Adrenal gland (tissue), 19 donors: ENCODE results near the gene CEP41. TPM values are rescaled to one million over a fixed set of nuclear protein-coding genes. Genes with fewer than 3 reads are reported as not detected.

Experiments used
- DNase-seq, 7 donors: peaks; one replicate each; pipeline ENCODE4 v3.0.0-alpha.2; 2019 to 2020
- H3K27ac ChIP-seq, 5 donors: fragments of 200-600 bp; sonication (generic) in 4 of 5; 1 replicate in 3 of 5; 2 replicates in 2 of 5; pipeline versions ENCODE4 v1.5.1 to v1.8.0; 2016 to 2020; ENCODE audit warnings: mild to moderate bottlenecking in 1 of 5
- H3K27me3 ChIP-seq: fragments of 200-600 bp; 2 replicates; pipeline ENCODE4 v1.8.0; 2021
- H3K36me3 ChIP-seq, 2 donors: fragments of 200-600 bp; replicated peaks in 1 of 2; 1 replicate in 1 of 2; 2 replicates in 1 of 2; pipeline versions ENCODE4 v1.5.1 to v1.8.0; 2018 to 2022
- H3K4me1 ChIP-seq, 2 donors: fragments of 200-600 bp; replicated peaks in 1 of 2; 1 replicate in 1 of 2; 2 replicates in 1 of 2; pipeline versions ENCODE4 v1.5.1 to v1.8.0; 2018 to 2021
- H3K4me3 ChIP-seq, 4 donors: fragments of 200-600 bp; sonication (generic) in 3 of 4; one replicate each; pipeline ENCODE4 v1.5.1; 2016 to 2018
- H3K9me3 ChIP-seq, 3 donors: fragments of 200-600 bp; sonication (generic) in 1 of 3; replicated peaks in 1 of 3; 1 replicate in 2 of 3; 2 replicates in 1 of 3; pipeline versions ENCODE4 v1.5.1 to v1.8.0; 2016 to 2021
- CTCF ChIP-seq, 6 experiments: fragments of 450-650 bp in 4 of 6; fragments of 200-600 bp in 2 of 6; sonication (generic) in 1 of 6; IDR thresholded peaks; 1 replicate in 5 of 6; 2 replicates in 1 of 6; pipeline versions ENCODE4 v1.5.1 to v1.8.0; 2016 to 2021; ENCODE audit warnings: antibody characterized with exemption in 6 of 6, mild to moderate bottlenecking in 2 of 6, moderate library complexity in 1 of 6
- POLR2A ChIP-seq, 2 donors: fragments of 450-650 bp; IDR thresholded peaks; one replicate each; pipeline ENCODE4 v1.6.1; 2017; ENCODE audit warnings: antibody characterized with exemption in 2 of 2, mild to moderate bottlenecking in 2 of 2, moderate library complexity in 1 of 2
- WGBS, 4 donors: extraction: QIAGEN DNeasy Blood & Tissue Kit in 2 of 4; methylation state at CpG; one replicate each; pipeline versions ENCODE4 v1.1.5 to v1.1.7; 2013 to 2017; 5-methylcytosine and 5-hydroxymethylcytosine counted together
- intact Hi-C, 2 donors: fragments of 100-400 bp; cut with DNase I; formaldehyde crosslinking; loops; one replicate each; pipeline versions ENCODE4 v1.14.1 to v1.15.0; 2022 to 2023
- long read RNA-seq, 10 donors: library from polyadenylated mRNA in 3 of 10; unstranded in 2 of 10; stranded (forward) in 1 of 10; transcript quantifications; one replicate each; pipeline ENCODE4 v2.0.0 and lab custom pipeline, GENCODE V29; 2021 to 2026
- polyA plus RNA-seq, 3 donors: library from polyadenylated mRNA; stranded (reverse); fragments of 200-250 nt in 2 of 3; fragments of 350-450 nt in 1 of 3; fragmentation: Illumina TruSeq in 1 of 3; extraction: RNeasy Lipid Tissue Mini Kit (QIAGEN cat#74804) in 1 of 3; gene quantifications; one replicate each; pipeline ENCODE4 v1.2.3, GENCODE V29; 2013 to 2014
- total RNA-seq, 9 donors: library from RNA; depleted of rRNA in 4 of 9; stranded (reverse); fragments of >200 nt in 4 of 9; fragments of 120-200 nt in 1 of 9; fragmentation: NEBNext Ultra II Directional in 1 of 9; extraction: Animal tissue kit (Norgen Biotek cat#: 25700) in 1 of 9; gene quantifications; one replicate each; pipeline versions ENCODE4 v1.1.0 to v1.2.4, GENCODE V29; 2013 to 2023
- donor health status: healthy with polysubstance abuse.
- donor health status: Bipolar disorder and iron deficiency.
- donor health status: DM: yes; HTN: yes; CAD: no.
- donor health status: DM: no; HTN: no; CAD: no.
- donor health status: DM: no; HTN: no; CAD: no.
- donor health status: DM: yes; HTN: yes; CAD: no.

CEP41 gene
- total RNA-seq (10 to 100 TPM; 10.2 to 21.4 (median 16.7) TPM), polyA plus RNA-seq (10 to 100 TPM in 1 of 3 donors, 1 to 10 TPM in 2; 3.9 to 22.9 (median 4.4) TPM)
- long read RNA-seq, donor 1, full-length matches to known transcripts = 4 of 4 reads
- long read RNA-seq, donor 1, partial matches to known transcripts = 0 of 4 reads
- long read RNA-seq, donor 1, other reads (novel, unspliced or antisense) = 0 of 4 reads
- long read RNA-seq, donor 2, full-length matches to known transcripts = 2 of 2 reads
- long read RNA-seq, donor 2, partial matches to known transcripts = 0 of 2 reads
- long read RNA-seq, donor 2, other reads (novel, unspliced or antisense) = 0 of 2 reads
- long read RNA-seq, donor 3, partial matches to known transcripts = 0 of 2 reads
- long read RNA-seq, donor 3, other reads (novel, unspliced or antisense) = 0 of 2 reads
- long read RNA-seq, donor 4, full-length matches to known transcripts = 5 of 8 reads
- long read RNA-seq, donor 4, partial matches to known transcripts = 1 of 8 reads
- long read RNA-seq, donor 4, other reads (novel, unspliced or antisense) = 2 of 8 reads
- long read RNA-seq, donor 5, full-length matches to known transcripts = 19 of 23 reads
- long read RNA-seq, donor 5, partial matches to known transcripts = 1 of 23 reads
- long read RNA-seq, donor 5, other reads (novel, unspliced or antisense) = 3 of 23 reads
- long read RNA-seq, donor 6, full-length matches to known transcripts = 2 of 4 reads
- long read RNA-seq, donor 6, partial matches to known transcripts = 2 of 4 reads
- long read RNA-seq, donor 6, other reads (novel, unspliced or antisense) = 0 of 4 reads
- long read RNA-seq, donor 7, full-length matches to known transcripts = 1 of 45 reads
- long read RNA-seq, donor 7, partial matches to known transcripts = 8 of 45 reads
- long read RNA-seq, donor 7, other reads (novel, unspliced or antisense) = 36 of 45 reads
- long read RNA-seq, donor 8, full-length matches to known transcripts = 12 of 17 reads
- long read RNA-seq, donor 8, partial matches to known transcripts = 5 of 17 reads
- long read RNA-seq, donor 8, other reads (novel, unspliced or antisense) = 0 of 17 reads
- long read RNA-seq, donor 9, full-length matches to known transcripts = 3 of 3 reads
- long read RNA-seq, donor 9, partial matches to known transcripts = 0 of 3 reads
- long read RNA-seq, donor 9, other reads (novel, unspliced or antisense) = 0 of 3 reads
- long read RNA-seq, donor 10, full-length matches to known transcripts = 4 of 4 reads
- long read RNA-seq, donor 10, partial matches to known transcripts = 0 of 4 reads
- long read RNA-seq, donor 10, other reads (novel, unspliced or antisense) = 0 of 4 reads

- Histone ChIP-seq H3K4me1 (peaks cover 6 to 20% of the 10 kb centered on the region in 2 donors), H3K27me3 (no peaks in the 10 kb centered on the region), H3K27ac (peak within 1 kb of the TSS; percentile 76 to 93 (median 85)), H3K9me3 (no peaks in the 10 kb centered on the region), H3K36me3 (no peaks in the 10 kb centered on the region), H3K4me3 (peak within 1 kb of the TSS; percentile 45 to 82 (median 64))
- DNase-seq = peak; percentile 98 to 99 (median 99)
- WGBS, 4 donors = 2 to 8% (median 4%) methylated on average over 16 to 61 of the region's 61 CpGs
- intact Hi-C loops = no loop called here
- TF ChIP-seq CTCF (IDR thresholded peaks at IDR 0.05) (no peak), POLR2A (IDR thresholded peaks at IDR 0.05) (peak in 1 of 2 donors; percentile 31)
These were observed at the start of gene CEP41 for GRCh38 chr7:130440527-130441365. Gene CEP41, minus strand, starts transcription at chr7:130441016. Its CDS starts 50 bp downstream, at chr7:130440966.

GRCh38 chr7:130490311-130490791 is 49.5 kb upstream of the CEP41 start:
- H3K4me3 ChIP-seq = peak overlapping the region in 1 of 4 donors; percentile 58
- TF ChIP-seq POLR2A (IDR thresholded peaks at IDR 0.05) (no peak), CTCF (IDR thresholded peaks at IDR 0.05) (no peak)
- WGBS, 4 donors = 63 to 75% (median 68%) methylated on average over 21 of the region's 21 CpGs
- H3K36me3 ChIP-seq = no peaks in the 10 kb centered on the region
- H3K9me3 ChIP-seq = no peaks in the 10 kb centered on the region
- no peak for DNase-seq
- peaks cover 14 to 52% of the 10 kb centered on the region in 2 donors for H3K4me1 ChIP-seq
- peak overlapping the region in 2 of 5 donors; percentile 74 to 84 for H3K27ac ChIP-seq
- intact Hi-C loops = loop anchor here (5.0 to 10.0 kb wide), 2 partner anchors 208 to 416 kb away; partner anchors contain the start of gene KLHDC10 (in 1 of the 2)
- no peaks in the 10 kb centered on the region for H3K27me3 ChIP-seq

- H3K4me1 ChIP-seq = peaks cover 12 to 45% of the 10 kb centered on the region in 2 donors
- H3K4me3 ChIP-seq = no peak overlapping the region
- no peaks in the 10 kb centered on the region for H3K9me3 ChIP-seq
- H3K36me3 ChIP-seq = no peaks in the 10 kb centered on the region
- H3K27ac ChIP-seq = peak overlapping the region in 2 of 5 donors; percentile 74 to 84
- DNase-seq = peak in 4 of 7 donors; percentile 31 to 58 (median 40)
- TF ChIP-seq CTCF (IDR thresholded peaks at IDR 0.05) (no peak), POLR2A (IDR thresholded peaks at IDR 0.05) (no peak)
- no peaks in the 10 kb centered on the region for H3K27me3 ChIP-seq
- WGBS, 4 donors = 56 to 64% (median 59%) methylated on average over 10 of the region's 10 CpGs
- intact Hi-C loops = loop anchor here in 1 of 2 donors (10.0 kb wide), 1 partner anchor 105 kb away; the partner anchor contains the start of gene CPA1
These were observed 48.5 kb upstream of the CEP41 start for GRCh38 chr7:130489140-130489983.
